ENCODE results near the gene PDE9A.

DNA sequence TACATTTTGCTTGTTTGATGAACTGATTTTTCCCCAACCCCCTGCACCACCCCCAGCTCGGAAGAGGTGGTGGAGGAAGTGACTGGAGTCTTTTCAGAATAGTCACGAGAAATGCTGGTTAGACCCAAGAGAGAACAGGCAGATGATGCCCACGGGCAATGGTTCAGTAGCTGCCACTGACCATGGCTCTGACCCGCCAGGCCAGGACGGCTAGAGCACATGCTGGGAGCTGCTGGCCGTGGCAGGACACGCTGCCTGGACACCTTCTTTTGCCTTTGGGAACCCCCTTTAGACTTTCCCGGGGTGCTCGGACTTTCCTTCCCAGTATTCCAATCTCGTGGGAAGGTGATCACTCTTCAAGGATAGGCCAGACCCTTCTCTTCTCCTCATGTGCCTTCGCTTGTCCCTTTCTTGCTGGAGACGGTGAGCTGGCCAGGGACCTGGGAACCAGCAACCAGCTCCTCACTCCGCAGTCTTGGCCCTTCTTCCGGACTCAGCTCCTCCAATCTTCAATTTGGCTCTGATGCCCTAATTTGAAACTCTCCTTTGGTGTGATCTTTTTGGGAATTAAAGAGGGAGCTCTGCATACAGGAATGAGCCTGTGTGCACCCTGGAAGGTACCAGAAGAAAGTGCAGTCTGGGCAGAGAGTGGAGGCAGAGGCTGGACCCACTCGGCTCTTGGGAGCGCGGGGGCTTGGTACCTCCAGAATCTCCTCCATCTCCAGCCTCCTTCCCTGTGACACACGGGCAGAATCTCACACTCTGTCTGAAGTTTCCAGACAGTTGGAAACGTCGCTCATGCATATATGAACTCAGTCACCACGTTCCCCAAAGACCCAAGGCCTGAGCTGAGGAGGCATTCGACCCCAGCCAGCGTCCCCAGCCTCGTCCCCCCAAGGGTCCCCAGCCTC, 4.0 kb upstream of the PDE9A start:
- TF ChIP-seq, protein P1, sequence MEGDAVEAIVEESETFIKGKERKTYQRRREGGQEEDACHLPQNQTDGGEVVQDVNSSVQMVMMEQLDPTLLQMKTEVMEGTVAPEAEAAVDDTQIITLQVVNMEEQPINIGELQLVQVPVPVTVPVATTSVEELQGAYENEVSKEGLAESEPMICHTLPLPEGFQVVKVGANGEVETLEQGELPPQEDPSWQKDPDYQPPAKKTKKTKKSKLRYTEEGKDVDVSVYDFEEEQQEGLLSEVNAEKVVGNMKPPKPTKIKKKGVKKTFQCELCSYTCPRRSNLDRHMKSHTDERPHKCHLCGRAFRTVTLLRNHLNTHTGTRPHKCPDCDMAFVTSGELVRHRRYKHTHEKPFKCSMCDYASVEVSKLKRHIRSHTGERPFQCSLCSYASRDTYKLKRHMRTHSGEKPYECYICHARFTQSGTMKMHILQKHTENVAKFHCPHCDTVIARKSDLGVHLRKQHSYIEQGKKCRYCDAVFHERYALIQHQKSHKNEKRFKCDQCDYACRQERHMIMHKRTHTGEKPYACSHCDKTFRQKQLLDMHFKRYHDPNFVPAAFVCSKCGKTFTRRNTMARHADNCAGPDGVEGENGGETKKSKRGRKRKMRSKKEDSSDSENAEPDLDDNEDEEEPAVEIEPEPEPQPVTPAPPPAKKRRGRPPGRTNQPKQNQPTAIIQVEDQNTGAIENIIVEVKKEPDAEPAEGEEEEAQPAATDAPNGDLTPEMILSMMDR (IDR thresholded peaks at IDR 0.05): no peak
- TF ChIP-seq POLR2A (IDR thresholded peaks at IDR 0.05): no peak

All from testis (tissue), 2 donors.